HG03045 (cell line): ENCODE measurements around the gene TMEM219.

Experiments used
- ATAC-seq: cut with Tn5 transposase; IDR thresholded peaks from one replicate; pipeline ENCODE4 v1.9.1; 2021; ENCODE audit warnings: mild to moderate bottlenecking, moderate library complexity; ENCODE audit not compliant: unreplicated experiment

Gene TMEM219

GRCh38 chr16:29978564-29979270, 16.8 kb downstream of the TMEM219 start:
- ATAC-seq, result no peak

GRCh38 chr16:29982560-29983419, 20.9 kb downstream of the TMEM219 start:
- ATAC-seq, result no peak

- ATAC-seq, result no peak
Observed at GRCh38 chr16:29983420-29984136, 21.7 kb downstream of the TMEM219 start.

GRCh38 chr16:29984137-29984763, 22.4 kb downstream of the TMEM219 start:
- ATAC-seq, result no peak

GRCh38 chr16:29984764-29985147, 22.9 kb downstream of the TMEM219 start:
- ATAC-seq, result no peak

GRCh38 chr16:29985271-29985811, 23.5 kb downstream of the TMEM219 start:
- no peak for ATAC-seq

- ATAC-seq, result no peak
Observed at GRCh38 chr16:29986231-29986630, 24.4 kb downstream of the TMEM219 start.

- no peak for ATAC-seq
Observed at GRCh38 chr16:29986931-29987330, 25.1 kb downstream of the TMEM219 start.

- ATAC-seq, result no peak
Observed at GRCh38 chr16:29987371-29988085, 25.6 kb downstream of the TMEM219 start.

GRCh38 chr16:29988346-29989075, 26.6 kb downstream of the TMEM219 start:
- no peak for ATAC-seq

GRCh38 chr16:29989111-29989858, 27.4 kb downstream of the TMEM219 start:
- no peak for ATAC-seq

GRCh38 chr16:29990034-29990433, 28.2 kb downstream of the TMEM219 start:
- ATAC-seq, result no peak

GRCh38 chr16:29990883-29991570, 29.1 kb downstream of the TMEM219 start:
- no peak for ATAC-seq

GRCh38 chr16:29991571-29991904, 29.7 kb downstream of the TMEM219 start:
- no peak for ATAC-seq

- ATAC-seq, result no peak
Observed at GRCh38 chr16:29992344-29992967, 30.6 kb downstream of the TMEM219 start.

- no peak for ATAC-seq
Observed at GRCh38 chr16:29993191-29993902, 31.5 kb downstream of the TMEM219 start.

GRCh38 chr16:29993903-29994599, 32.2 kb downstream of the TMEM219 start:
- no peak for ATAC-seq
